MM.1S (cell line): ENCODE data around the gene TGFA.

Source experiments
- DNase-seq: peaks from one replicate; pipeline ENCODE4 v3.0.0-alpha.2; 2015
- H2AFZ ChIP-seq: fragments of 300-600 bp; sonication (generic); 2 replicates; pipeline ENCODE4 v1.6.0; 2016; ENCODE audit warnings: antibody characterized with exemption, low read length
- H3F3A ChIP-seq: fragments of 300-600 bp; sonication (generic); 2 replicates; pipeline ENCODE4 v1.6.1; 2016; ENCODE audit warnings: mild to moderate bottlenecking, antibody characterized with exemption, low read length, moderate library complexity, mixed read lengths; ENCODE audit not compliant: insufficient read depth
- H3K27ac ChIP-seq: fragments of 300-600 bp; sonication (generic); 2 replicates; pipeline ENCODE4 v1.5.1; 2016; ENCODE audit warnings: mild to moderate bottlenecking, low read length
- H3K27me3 ChIP-seq: fragments of 300-600 bp; sonication (generic); replicated peaks from 2 replicates; pipeline ENCODE4 v1.6.0; 2016; ENCODE audit warnings: low read length; ENCODE audit not compliant: insufficient read depth
- H3K36me3 ChIP-seq: fragments of 300-600 bp; sonication (generic); replicated peaks from 2 replicates; pipeline ENCODE4 v1.6.1; 2016; ENCODE audit warnings: mild to moderate bottlenecking, low read length, mixed read lengths; ENCODE audit not compliant: insufficient read depth
- H3K4me1 ChIP-seq: fragments of 300-600 bp; sonication (generic); 2 replicates; pipeline ENCODE4 v1.6.1; 2016; ENCODE audit warnings: low read length, mixed read lengths
- H3K4me2 ChIP-seq: fragments of 300-600 bp; sonication (generic); 2 replicates; pipeline ENCODE4 v1.6.0; 2016; ENCODE audit warnings: low read depth, low read length
- H3K4me3 ChIP-seq: fragments of 300-600 bp; sonication (generic); 2 replicates; pipeline ENCODE4 v1.5.1; 2016; ENCODE audit warnings: low read length, mixed read lengths
- H3K79me2 ChIP-seq: fragments of 300-600 bp; sonication (generic); 2 replicates; pipeline ENCODE4 v1.6.1; 2016; ENCODE audit warnings: mixed run types, low read length, mixed read lengths
- H3K9ac ChIP-seq: fragments of 300-600 bp; sonication (generic); 2 replicates; pipeline ENCODE4 v1.6.1; 2016; ENCODE audit warnings: low read length, mixed read lengths
- H3K9me2 ChIP-seq: fragments of 300-600 bp; sonication (generic); replicated peaks from 2 replicates; pipeline ENCODE4 v1.6.1; 2016; ENCODE audit warnings: mild to moderate bottlenecking, low read length, mixed read lengths; ENCODE audit not compliant: insufficient read depth
- H3K9me3 ChIP-seq: fragments of 300-600 bp; sonication (generic); replicated peaks from 2 replicates; pipeline ENCODE4 v1.6.1; 2016; ENCODE audit warnings: mild to moderate bottlenecking, low read length, mixed read lengths; ENCODE audit not compliant: insufficient read depth
- H4K20me1 ChIP-seq: fragments of 300-600 bp; sonication (generic); 2 replicates; pipeline ENCODE4 v1.6.1; 2016; ENCODE audit warnings: mild to moderate bottlenecking, low read length, moderate library complexity, mixed read lengths; ENCODE audit not compliant: insufficient read depth
- EZH2 ChIP-seq: fragments of 300-600 bp; sonication (generic); optimal IDR thresholded peaks from 2 replicates; pipeline ENCODE3; 2017; ENCODE audit warnings: low read depth, mild to moderate bottlenecking, antibody characterized with exemption, low read length, mixed read lengths
- EZH2phosphoT487 ChIP-seq: fragments of 300-600 bp; sonication (generic); IDR thresholded peaks from 2 replicates; pipeline ENCODE4 v1.6.1; 2018; ENCODE audit warnings: antibody characterized with exemption, low read length
- TF ChIP-seq, protein P1 (sequence below): fragments of 300-600 bp; sonication (generic); IDR thresholded peaks from 2 replicates; pipeline ENCODE4 v1.5.1; 2016; ENCODE audit warnings: antibody characterized with exemption, low read length, mixed read lengths

The TGFA gene

DNA sequence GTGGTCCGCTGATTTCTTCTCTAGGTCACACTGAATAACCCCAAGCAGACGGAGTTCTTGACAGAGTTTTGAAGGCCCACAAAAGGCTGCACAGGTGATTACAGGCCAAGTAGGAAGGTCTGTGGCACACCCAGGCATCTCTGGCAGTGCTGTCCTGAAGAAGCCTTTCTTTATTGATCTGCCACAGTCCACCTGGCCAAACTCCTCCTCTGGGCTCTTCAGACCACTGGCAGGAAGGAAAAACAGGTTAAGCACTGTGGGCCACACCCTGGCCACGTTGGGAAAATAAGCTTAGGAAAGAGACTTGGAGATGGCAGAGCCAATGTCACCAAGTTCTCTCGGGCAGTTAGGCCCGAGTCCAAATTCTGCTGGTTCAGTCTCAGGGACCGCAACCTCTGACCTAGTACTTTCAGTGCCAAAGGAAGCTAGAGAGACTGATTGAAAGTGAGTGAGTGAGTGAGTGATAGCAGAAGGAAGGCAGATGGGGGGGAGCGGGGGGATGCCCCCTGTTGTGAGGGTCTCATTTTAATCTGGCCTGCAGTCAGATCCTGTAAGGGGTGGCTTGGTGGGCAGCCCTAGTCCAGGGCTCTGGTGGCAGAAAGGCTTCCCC lies 102.9 kb downstream of the TGFA start:
- no peak for DNase-seq
- Histone ChIP-seq H3K27me3 (no peaks in the 10 kb centered on the region), H3K4me2 (no peak overlapping the region), H3K4me1 (no peaks in the 10 kb centered on the region), H3F3A (no peaks in the 10 kb centered on the region), H3K36me3 (no peaks in the 10 kb centered on the region), H3K9me3 (no peaks in the 10 kb centered on the region), H3K4me3 (no peak overlapping the region), H3K79me2 (no peaks in the 10 kb centered on the region), H2AFZ (no peak overlapping the region), H4K20me1 (no peaks in the 10 kb centered on the region), H3K9ac (no peak overlapping the region), H3K27ac (no peak overlapping the region), H3K9me2 (no peaks in the 10 kb centered on the region)
- TF ChIP-seq, protein P1, sequence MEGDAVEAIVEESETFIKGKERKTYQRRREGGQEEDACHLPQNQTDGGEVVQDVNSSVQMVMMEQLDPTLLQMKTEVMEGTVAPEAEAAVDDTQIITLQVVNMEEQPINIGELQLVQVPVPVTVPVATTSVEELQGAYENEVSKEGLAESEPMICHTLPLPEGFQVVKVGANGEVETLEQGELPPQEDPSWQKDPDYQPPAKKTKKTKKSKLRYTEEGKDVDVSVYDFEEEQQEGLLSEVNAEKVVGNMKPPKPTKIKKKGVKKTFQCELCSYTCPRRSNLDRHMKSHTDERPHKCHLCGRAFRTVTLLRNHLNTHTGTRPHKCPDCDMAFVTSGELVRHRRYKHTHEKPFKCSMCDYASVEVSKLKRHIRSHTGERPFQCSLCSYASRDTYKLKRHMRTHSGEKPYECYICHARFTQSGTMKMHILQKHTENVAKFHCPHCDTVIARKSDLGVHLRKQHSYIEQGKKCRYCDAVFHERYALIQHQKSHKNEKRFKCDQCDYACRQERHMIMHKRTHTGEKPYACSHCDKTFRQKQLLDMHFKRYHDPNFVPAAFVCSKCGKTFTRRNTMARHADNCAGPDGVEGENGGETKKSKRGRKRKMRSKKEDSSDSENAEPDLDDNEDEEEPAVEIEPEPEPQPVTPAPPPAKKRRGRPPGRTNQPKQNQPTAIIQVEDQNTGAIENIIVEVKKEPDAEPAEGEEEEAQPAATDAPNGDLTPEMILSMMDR: no peak
- no peak for TF ChIP-seq EZH2
- no peak for TF ChIP-seq EZH2phosphoT487

DNA sequence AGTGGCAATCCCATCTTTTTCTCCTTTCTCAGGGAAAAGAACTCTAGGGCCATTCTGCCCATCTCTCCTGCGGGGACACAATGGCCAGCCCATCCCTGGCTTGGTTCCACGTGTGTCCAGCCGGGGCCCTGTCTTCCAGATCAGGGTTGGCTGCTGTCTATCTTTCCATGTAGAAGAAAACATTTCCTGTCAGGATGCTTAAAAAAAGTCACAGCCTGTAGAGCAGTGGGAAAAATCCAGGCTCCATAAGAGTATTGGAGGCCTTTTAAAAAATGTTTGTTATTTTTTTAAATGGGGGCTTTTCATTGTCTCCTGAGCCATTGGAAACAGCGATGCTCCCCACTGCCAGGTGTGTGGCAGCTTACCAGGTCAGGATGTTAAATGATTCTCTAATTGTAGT lies 105.6 kb downstream of the TGFA start:
- DNase-seq: no peak
- no peaks in the 10 kb centered on the region for H3K4me1 ChIP-seq
- H3K4me2 ChIP-seq: no peak overlapping the region
- H3K9ac ChIP-seq: no peak overlapping the region
- no peaks in the 10 kb centered on the region for H3K79me2 ChIP-seq
- no peaks in the 10 kb centered on the region for H3K27me3 ChIP-seq
- TF ChIP-seq EZH2 (no peak), EZH2phosphoT487 (no peak)
- TF ChIP-seq, protein P1: no peak
- no peaks in the 10 kb centered on the region for H3K36me3 ChIP-seq
- H4K20me1 ChIP-seq: no peaks in the 10 kb centered on the region
- H3K4me3 ChIP-seq: no peak overlapping the region
- no peak overlapping the region for H2AFZ ChIP-seq
- no peak overlapping the region for H3K27ac ChIP-seq
- H3K9me3 ChIP-seq: no peaks in the 10 kb centered on the region
- no peaks in the 10 kb centered on the region for H3K9me2 ChIP-seq
- H3F3A ChIP-seq: no peaks in the 10 kb centered on the region

DNA sequence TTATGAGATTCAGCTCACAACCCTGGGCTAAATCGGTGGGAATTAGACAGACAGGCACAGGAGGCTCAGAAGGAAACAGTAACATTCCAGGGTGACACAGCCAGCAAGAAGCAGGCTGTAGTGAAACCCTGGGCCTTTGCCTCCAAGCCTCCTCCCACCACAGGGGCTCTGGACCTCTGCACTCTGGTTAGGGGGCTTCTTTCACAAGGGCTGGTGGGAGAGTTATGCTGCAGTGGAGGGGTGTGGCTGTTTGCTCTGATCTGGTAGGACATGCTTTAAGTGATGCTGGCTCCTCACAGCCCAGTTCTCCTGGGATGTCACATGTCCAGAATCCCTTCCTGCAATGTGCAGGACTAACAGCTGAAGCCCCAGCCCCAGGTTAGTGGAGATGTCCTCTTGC lies 109.9 kb downstream of the TGFA start:
- Histone ChIP-seq H3K4me2 (no peak overlapping the region), H3K4me3 (no peak overlapping the region), H3K79me2 (no peaks in the 10 kb centered on the region), H3K9me3 (no peaks in the 10 kb centered on the region), H3K9ac (no peak overlapping the region), H2AFZ (no peak overlapping the region), H4K20me1 (no peaks in the 10 kb centered on the region), H3K36me3 (no peaks in the 10 kb centered on the region), H3K4me1 (peaks cover 6% of the 10 kb centered on the region; the same call in 1 of the 2 replicates), H3K27me3 (no peaks in the 10 kb centered on the region), H3K9me2 (no peaks in the 10 kb centered on the region), H3K27ac (no peak overlapping the region), H3F3A (no peaks in the 10 kb centered on the region)
- TF ChIP-seq EZH2phosphoT487 (no peak), EZH2 (no peak)
- TF ChIP-seq, protein P1: no peak
- no peak for DNase-seq
